ENCODE results near the gene CNN1.
"Not testable (repeated sequence)": the region's sequence is repeated elsewhere in the genome, so short reads cannot be mapped to it uniquely, and the experiment has no call there.

Gene CNN1

DNA sequence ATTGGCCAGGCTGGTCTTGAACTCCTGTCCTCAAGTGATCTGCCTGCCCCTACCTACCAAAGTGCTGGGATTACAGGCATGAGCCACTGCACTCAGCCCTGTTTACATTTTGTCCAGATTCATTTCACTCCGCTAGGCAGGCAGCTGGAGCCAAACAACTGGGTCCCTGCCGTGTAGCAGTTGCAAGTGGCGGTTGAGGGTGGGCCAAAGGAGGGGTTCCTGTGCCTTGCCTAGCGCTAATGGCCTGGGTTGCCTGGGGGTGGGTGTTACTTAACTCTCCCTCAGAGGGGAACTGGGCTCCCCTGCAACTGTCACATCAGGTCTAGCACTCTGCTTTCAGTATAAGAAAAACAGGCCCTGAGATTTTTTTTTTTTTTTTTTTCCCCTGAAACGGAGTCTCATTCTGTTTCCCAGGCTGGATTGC lies 31.4 kb downstream of the CNN1 start:
- no peak for DNase-seq

DNA sequence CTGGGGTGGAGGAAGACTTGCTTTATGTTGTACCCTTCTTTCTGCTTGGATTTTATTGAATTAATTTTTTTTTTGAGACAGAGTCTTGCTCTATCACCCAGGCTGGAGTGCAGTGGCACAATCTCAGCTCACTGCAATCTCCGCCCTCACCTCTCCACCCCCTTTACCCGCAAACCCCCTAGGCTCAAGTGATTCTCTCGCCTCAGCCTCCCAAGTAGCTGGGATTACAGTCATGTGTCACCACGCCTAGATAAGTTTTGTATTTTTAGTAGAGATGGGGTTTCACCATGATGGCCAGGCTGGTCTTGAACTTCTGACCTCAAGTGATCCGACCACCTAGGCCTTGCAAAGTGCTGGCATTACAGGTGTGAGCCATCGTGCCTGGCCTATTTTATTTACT lies 34.7 kb downstream of the CNN1 start:
- DNase-seq = not testable (repeated sequence)

DNA sequence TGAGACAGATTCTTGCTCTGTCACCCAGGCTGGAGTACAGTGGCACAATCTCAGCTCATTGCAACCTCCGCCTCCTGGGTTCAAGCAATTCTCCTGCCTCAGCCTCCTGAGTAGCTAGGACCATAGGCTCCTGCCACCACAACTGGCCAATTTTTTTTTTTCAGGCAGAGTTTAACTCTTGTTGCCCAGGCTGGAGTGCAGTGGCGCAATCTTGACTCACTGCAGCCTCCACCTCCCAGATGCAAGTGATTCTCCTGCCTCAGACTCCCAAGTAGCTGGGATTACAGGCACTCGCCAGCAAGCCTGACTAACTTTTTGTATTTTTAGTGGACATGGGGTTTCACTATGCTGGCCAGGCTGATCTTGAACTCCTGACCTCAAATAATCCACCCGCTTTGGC lies 35.1 kb downstream of the CNN1 start:
- not testable (repeated sequence) for DNase-seq

DNA sequence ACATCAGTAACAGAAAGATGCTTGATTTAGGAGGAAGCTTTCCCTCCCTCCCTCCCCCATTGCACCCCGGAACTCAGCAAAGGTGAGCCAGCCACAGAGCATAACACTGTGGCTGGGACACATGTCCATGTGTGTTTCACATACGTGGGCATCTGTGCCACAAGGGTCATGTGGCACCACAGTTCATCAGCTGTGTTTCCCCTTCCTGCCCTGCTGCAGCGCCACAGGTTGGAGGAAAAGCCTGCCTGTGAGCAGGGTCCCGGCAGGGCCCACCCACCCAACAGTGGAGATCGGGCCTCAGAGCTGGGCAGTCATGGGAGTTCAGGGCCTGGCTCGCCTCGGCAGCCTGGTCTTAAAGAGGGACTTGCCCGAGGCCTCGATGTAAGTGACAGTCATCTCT lies 36.0 kb downstream of the CNN1 start:
- no peak for DNase-seq

DNA sequence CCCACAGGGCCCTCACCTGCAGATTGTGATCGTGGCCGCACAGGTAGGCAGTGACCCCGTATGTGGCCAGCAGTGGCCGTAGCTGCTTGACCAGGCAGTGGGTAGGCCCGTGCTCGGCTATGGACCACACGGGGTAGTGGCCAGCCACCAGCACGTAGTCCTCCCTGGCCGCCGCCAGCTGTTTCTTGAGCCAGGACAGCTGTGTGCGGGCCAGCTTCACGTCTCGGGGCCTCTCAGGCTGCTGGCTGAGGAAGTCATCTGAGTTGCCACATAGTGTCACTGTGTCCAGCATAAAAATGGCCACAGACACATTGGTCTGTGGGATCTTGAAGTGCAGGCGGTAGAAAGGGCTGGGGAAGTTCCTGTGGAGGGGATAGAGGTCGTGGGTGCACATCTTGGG lies 37.6 kb downstream of the CNN1 start:
- no peak for DNase-seq

DNA sequence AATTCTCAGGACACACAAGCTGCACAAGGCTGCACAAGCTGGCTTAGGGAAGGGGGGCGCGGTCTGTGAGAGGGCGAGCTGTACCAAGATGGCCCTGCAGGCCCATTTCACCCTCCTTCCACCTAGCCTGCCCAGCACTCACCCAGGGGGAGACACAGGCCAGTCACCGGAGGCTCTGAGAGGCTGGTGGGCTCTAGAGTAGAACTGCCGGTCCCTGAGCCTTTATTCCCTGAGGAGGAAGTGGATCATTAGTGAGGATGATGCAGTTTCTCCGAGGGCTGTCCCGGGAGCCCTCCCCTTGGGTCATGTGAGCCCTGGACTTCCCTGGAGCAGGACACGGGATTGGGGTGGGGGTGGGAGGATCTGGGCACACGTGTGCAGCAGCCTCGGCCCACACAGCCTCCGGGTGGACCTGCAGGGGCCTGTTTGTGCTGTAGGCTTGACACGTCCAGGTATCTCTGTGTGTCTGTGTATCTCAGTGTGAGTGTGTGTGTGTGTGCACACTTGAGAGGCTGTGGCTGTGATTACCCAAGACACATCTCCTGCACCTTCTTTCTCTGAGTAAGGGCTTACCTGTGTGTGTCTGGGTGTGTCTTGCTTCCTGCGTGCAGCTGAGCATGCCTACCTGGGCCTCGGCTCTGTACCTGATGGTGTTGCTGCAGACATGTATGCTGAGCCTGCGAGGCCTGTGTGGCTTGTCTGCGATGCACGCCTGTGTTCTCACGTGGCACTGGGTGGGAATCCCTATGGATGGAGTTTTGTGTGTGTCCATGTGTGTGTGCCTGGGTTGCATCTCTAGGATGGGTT lies 39.0 kb downstream of the CNN1 start, which contains the start of gene ACP5:
ACP5 (minus strand) TSS at position 195 of the 807 bp plus-strand sequence. CDS start 328 bp downstream, outside the sequence.
- DNase-seq = no peak

DNA sequence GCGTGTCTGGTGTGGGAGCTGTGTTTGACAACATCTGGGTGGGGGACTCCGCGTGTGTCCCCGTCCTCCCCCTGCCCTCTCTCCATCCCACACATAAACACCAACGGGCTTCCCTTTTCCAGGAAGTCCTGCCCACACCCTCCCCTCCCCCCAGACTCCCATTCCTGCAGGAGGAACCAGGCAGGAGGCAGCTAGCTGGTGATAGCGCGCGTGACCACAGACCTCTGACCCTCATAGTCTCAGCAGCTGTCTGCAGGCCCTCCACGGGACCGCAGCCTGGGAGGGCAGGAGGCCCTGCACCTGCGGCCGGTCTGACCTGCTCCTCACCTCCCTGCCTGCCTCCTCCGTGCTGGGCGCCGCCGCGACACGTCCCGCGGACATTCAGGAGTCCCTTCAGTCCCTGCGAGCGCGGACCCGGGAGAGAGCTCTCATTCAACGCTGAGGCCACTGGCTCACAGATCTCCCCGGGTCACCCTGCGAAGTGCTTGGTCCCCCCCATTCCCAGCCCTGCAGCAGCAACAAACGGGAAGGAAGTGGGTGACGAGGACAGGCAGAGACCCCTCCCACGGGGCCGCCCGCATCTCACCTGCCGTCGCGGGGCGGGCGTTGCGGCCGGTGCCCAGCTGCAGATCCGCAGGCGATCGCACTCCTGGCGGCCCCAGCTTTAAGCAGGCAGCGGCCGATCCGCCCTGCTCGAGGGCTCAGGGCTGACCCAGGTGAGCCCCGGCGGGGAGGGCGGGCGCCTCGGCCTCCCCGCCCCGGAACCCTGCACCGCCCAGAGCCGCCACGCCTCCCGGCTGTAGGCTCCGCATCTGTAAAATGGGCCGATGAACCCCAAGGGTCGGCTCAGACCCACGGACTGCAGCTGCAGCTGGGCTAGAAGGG lies 39.8 kb downstream of the CNN1 start:
- peak; percentile 24 for DNase-seq

DNA sequence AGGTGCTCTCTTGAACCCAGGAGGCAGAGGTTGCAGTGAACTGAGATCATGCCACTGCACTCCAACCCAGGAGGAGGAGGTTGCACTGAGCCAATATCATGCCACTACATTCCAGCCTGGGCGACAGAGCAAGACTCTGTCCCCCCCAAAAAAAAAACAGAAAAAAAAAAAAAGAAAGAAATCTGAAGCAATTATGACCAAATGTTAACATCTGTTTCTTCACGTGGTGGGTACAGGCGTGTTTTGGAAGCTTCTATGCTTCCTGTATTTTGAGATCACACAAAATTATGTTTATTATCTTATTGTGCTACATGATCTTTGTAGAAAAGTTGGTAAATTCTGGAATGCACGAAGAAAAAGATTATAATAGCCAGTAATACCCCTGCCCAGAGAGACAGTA lies 41.5 kb downstream of the CNN1 start:
- DNase-seq = no peak

DNA sequence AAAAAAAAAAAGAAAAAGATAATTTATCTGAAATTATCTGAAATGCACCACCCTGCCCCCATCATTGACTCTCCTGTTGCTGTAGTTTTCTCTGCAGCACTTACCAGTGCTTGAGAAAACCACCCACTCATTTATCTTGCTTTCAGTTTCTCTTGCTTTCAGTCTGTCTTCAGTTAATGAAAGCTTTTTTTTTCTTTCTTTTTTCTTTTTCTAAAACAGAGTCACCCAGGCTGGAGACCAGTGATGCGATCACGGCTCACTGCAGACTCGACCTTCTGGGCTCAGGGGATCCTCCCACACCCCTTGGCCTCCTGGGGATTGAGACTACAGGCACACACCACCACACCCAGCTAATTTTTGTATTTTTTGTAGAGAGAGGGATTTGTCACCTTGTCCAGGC lies 43.1 kb downstream of the CNN1 start:
- peak; percentile 51 for DNase-seq

DNA sequence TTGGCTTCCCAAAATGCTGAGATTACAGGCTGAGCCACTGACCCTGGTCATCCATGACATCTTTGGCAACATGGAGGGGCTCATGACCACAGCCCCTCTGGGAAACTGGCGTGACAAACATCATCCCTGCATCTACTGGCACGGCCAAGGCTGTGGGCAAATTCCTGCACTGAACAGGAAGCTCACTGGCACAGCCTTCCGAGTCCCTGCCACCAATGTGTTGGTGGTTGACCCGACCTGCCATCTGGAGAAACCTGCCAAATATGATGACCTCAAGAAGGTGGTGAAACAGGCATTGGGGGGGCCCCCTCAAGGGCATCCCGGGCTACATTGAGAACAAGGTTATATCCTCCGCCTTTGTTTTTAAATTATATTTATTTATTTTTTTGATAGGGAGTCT lies 47.7 kb downstream of the CNN1 start:
- DNase-seq = no peak

DNA sequence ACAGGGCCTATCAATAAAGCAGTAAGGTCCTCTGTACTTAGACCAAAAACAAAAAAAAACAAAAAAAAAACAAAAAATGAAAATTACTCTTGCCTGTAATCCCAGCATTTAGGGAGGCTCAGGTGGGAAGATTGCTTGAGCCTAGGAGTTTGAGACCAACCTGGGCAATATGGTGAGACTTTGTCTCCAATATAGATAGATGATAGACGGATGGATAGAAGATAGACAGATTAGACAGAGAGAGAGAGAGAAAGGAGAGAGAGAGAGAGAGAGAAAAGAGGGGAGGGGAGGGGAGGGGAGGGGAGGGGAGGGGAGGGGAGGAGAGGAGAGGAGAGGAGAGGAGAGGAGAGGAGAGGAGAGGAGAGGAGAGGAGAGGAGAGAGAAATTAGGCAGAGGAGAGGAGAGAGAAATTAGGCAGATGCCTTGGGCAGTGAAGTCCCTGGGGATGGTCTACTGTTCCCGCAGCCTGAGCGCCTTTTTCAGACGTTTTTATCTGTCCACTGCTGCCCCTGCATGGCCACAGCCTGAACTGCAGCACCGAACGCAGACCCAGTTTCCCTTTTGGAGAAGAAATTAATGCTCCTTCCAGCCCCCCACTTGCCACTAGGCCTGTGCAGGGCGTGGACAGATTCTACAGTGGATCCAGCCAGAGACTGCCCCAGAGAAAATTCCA lies 48.8 kb downstream of the CNN1 start:
- peak; percentile 82 for DNase-seq

DNA sequence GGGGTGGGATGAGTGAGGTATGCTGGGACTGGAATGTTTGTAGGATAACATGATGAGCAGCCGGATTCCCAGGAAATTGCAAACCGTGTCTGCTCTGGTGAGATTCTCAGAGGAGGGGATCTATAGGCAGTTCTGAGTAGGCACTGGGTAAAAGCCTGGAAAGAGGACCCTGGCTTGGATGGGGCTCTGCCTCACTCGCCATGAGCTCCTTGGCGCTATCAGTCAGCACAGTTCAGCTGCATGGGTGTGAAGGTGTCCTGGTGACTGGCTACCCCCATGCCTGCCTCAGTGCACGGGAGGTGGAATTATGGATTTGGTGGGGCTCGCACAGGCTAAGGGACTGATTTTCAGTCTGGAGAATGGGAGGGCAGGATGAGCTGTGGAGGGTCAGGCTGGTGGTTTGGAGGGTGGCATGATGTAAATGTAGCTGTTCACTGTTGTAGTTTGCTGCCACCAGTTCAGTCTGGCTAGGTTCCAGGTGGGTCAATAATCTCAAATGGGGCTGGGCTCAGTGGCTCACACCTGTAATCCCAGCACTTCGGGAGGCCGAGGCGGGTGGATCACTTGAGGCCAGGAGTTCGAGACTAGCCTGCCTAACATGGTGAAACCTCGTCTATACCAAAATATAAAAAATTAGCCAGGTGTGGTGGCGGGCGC lies 49.5 kb downstream of the CNN1 start:
- DNase-seq = no peak

DNA sequence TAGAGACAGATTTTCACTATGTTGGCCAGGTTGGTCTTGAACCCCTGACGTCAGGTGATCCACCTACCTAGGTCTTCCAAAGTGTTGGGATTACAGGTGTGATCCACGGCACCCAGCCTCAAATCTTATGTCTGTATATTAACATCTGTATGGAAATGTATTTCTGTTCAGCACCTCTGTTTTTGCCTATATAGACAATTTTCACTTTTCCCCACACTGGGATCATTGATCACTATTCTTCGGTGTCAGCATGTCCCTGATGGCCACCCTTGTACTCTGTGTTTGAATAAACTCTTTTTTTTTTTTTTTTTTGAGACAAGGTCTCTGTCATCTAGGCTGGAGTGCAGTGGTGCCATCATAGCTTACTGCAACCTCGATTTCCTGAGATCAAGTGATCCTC lies 55.4 kb downstream of the CNN1 start:
- no peak for DNase-seq

DNA sequence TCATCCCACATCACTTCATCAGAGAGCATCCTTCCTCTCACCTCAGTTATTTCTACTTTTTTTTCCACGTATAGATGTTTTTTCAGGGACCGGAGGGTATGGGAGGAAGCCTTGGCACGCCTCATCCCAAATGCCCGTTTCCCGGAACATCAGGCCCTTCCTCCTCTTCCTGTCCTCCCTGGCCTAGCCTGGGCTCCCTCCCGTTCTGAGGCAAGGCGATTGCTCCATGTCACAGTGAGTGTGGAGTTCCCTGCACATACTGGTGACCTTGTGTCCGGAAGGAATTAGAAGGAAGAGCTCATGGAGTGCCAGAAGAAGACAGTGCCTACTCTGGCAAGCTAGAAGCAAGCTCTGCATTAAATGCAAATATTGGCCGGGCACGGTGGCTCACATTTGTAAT lies 57.5 kb downstream of the CNN1 start:
- no peak for DNase-seq

DNA sequence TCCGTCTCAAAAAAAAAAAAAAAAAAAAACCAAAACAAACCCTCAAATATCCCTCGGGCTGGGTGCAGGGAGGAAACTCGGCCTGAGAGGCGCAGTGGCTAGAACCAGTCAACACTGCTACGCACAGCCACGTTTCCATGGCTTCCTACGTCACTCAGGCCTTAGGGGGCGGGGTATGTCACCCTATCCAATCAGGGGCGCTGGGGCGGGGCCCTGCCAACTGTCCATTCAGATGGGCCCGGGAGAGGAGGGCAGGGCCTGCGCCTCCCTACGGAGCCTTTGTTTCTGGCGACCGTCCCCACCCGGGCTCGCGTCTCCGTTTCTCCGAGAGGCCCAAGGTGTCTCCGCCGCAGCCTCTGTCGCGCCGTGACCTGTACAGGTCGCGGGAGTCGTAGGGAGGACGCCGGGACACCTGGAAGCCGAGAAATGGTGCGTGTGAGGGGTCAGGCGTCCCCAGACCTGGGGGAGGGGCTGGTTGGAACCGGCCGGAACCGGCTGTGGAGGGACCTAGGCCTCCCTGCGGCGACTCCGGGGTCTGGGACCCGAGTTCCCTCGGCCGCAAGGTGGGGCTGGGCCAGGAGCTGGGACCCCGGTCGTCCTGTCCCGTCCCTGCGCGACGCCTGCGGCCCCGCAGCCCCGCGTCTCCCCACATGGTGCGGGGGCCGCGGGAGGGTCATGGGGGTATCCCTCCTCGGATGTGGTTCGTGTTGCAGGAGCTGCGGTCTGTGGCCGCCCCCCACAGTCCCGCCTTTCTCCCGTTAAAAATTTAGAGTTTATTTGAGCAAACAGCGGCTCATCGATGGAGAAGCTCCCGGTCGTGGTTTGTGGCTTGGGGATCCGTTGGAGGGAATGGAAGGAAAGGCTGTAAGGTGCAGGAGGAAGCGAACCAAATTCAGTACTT lies 58.8 kb downstream of the CNN1 start, which contains the start of gene ZNF627:
ZNF627 (plus strand) TSS at position 282 of the 901 bp plus-strand sequence; CDS start at position 427, 145 bp downstream.
- DNase-seq = peak; percentile 98

DNA sequence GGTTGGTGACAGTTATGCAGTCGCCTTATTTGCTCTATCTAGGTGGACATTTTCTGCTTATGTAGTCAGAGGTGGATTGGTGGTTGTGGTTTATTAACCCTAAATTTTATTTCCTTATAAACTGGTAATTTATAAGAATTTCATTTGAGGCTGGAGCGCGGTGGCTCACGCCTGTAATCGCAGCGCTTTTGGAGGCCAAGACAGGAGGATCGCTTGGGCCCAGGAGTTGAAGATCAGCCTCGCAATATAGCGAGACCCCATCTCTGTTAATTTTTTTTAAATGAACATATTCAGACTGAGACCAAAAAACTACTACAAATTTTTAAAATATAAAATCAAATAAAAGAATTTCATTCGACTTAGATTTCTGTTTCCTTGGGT lies 59.4 kb downstream of the CNN1 start:
- no peak for DNase-seq

DNA sequence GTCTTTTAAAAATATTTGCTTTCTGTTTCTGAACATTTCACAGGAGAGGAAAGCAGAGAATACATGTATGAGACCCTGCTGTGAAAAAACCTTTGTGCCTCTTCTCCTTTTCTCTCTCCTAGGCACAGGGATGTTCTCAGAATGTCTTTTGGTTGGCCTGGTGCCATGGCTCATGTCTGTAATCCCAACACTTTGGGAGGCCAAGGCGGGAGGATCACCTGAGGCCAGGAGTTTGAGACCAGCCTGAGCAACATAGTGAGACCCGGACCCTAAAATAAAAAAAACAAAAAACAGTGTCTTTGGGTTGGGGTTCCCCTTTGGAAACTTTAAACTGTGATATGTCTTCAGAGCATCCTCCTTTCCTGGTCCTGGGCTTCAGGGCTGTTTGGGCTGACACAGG lies 60.1 kb downstream of the CNN1 start:
- no peak for DNase-seq

DNA sequence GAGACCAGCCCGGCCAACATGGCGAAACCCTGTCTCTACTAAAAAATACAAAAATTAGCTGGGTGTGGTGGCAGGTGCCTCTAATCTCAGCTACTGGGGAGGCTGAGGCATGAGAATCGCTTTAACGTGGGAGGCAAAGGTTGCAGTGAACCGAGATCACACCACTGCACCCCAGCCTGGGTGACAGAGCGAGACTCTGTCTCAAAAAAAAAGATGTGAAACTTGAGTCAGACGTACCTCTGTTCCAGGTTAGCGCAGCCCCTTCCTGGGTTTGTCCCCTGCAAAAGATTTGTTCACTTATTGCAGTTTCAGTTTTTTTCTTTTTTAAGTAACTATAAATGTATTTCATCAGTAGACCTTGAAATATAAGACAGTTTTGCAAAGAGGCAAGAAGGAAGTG lies 61.1 kb downstream of the CNN1 start:
- not testable (repeated sequence) for DNase-seq
